ENCODE measurements around the gene CCT6B. TPM values are rescaled to one million over a fixed set of nuclear protein-coding genes. Genes with fewer than 3 reads are reported as not detected.

CCT6B gene
- total and polyA plus RNA-seq, 8 donors, result 0.58 to 5.1 (median 3.6) TPM

GRCh38 chr17:34980681-34981537, 19.6 kb upstream of the CCT6B start:
- no peaks in the 10 kb centered on the region for H3K9me3 ChIP-seq
- peaks cover 0 to 12% of the 10 kb centered on the region in 2 donors for H3K36me3 ChIP-seq
- TF ChIP-seq, protein P1, sequence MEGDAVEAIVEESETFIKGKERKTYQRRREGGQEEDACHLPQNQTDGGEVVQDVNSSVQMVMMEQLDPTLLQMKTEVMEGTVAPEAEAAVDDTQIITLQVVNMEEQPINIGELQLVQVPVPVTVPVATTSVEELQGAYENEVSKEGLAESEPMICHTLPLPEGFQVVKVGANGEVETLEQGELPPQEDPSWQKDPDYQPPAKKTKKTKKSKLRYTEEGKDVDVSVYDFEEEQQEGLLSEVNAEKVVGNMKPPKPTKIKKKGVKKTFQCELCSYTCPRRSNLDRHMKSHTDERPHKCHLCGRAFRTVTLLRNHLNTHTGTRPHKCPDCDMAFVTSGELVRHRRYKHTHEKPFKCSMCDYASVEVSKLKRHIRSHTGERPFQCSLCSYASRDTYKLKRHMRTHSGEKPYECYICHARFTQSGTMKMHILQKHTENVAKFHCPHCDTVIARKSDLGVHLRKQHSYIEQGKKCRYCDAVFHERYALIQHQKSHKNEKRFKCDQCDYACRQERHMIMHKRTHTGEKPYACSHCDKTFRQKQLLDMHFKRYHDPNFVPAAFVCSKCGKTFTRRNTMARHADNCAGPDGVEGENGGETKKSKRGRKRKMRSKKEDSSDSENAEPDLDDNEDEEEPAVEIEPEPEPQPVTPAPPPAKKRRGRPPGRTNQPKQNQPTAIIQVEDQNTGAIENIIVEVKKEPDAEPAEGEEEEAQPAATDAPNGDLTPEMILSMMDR (IDR thresholded peaks at IDR 0.05), result peak; percentile 10 to 17
- H3K27ac ChIP-seq, result peak overlapping the region; percentile 99
- no peaks in the 10 kb centered on the region for H3K27me3 ChIP-seq
- ATAC-seq (peak; percentile 95), DNase-seq (peak; percentile 76 to 93 (median 86))
- intact Hi-C loops (cut with DNase I), result no loop called here
- H3K4me3 ChIP-seq, result peak overlapping the region; percentile 88 to 93
- peaks cover 10 to 40% of the 10 kb centered on the region in 2 donors for H3K4me1 ChIP-seq

- H3K4me1 ChIP-seq, result peaks cover 10 to 40% of the 10 kb centered on the region in 2 donors
- intact Hi-C loops (cut with DNase I), result no loop called here
- TF ChIP-seq, protein P1 (IDR thresholded peaks at IDR 0.05), result no peak
Observed at GRCh38 chr17:34980353-34980680, 19.1 kb upstream of the CCT6B start, which contains the start of gene LIG3. TSS of gene LIG3 (plus strand) at chr17:34980512. CDS start at chr17:34983006, 2,494 bp downstream.

GRCh38 chr17:34979650-34980352, 18.5 kb upstream of the CCT6B start:
- Histone ChIP-seq H3K4me3 (peak overlapping the region; percentile 88 to 93), H3K36me3 (peaks cover 0 to 4% of the 10 kb centered on the region in 2 donors), H3K27me3 (no peaks in the 10 kb centered on the region), H3K4me1 (peaks cover 10 to 40% of the 10 kb centered on the region in 2 donors), H3K27ac (peak overlapping the region; percentile 99), H3K9me3 (no peaks in the 10 kb centered on the region)
- no peak for ATAC-seq
- TF ChIP-seq, protein P1 (IDR thresholded peaks at IDR 0.05), result no peak
- DNase-seq, result no peak
- intact Hi-C loops (cut with DNase I), result no loop called here

More at GRCh38 chr17:34980353-34980680, 19.1 kb upstream of the CCT6B start, which contains the start of gene LIG3:
- ATAC-seq (peak; percentile 89), DNase-seq (peak; percentile 95 to 98 (median 96))
- H3K27me3 ChIP-seq, result no peaks in the 10 kb centered on the region
- peak within 1 kb of the TSS; percentile 99 for H3K27ac ChIP-seq
- H3K9me3 ChIP-seq, result no peaks in the 10 kb centered on the region
- peaks cover 0 to 6% of the 10 kb centered on the region in 2 donors for H3K36me3 ChIP-seq
- peak within 1 kb of the TSS; percentile 88 to 93 for H3K4me3 ChIP-seq

GRCh38 chr17:34979153-34979552, 17.9 kb upstream of the CCT6B start:
- Histone ChIP-seq H3K4me3 (no peak overlapping the region), H3K36me3 (peaks cover 0 to 1% of the 10 kb centered on the region in 2 donors), H3K4me1 (peaks cover 10 to 38% of the 10 kb centered on the region in 2 donors), H3K9me3 (no peaks in the 10 kb centered on the region), H3K27ac (no peak overlapping the region), H3K27me3 (no peaks in the 10 kb centered on the region)
- DNase-seq, result no peak
- no peak for ATAC-seq
- intact Hi-C loops (cut with DNase I), result no loop called here
- TF ChIP-seq, protein P1 (IDR thresholded peaks at IDR 0.05), result no peak

All from left lung (tissue), 10 donors.